ENCODE measurements around the gene SRP68.

Gene SRP68

GRCh38 chr17:76018801-76019200 lies 53.5 kb downstream of the SRP68 start:
- Histone ChIP-seq H3K27ac (ENCODE audit: low read depth in 2 of 2, low read length in 2 of 2) (no peak overlapping the region), H3K36me3 (ENCODE audit: control insufficient read depth in 2 of 2, insufficient read depth in 2 of 2, low read length in 2 of 2) (peaks cover 2 to 10% of the 10 kb centered on the region in 2 donors), H3K9ac (ENCODE audit: low read depth in 1 of 2, low read length in 2 of 2) (no peak overlapping the region), H3K27me3 (ENCODE audit: control insufficient read depth in 2 of 2, insufficient read depth in 2 of 2, low read length in 2 of 2) (no peaks in the 10 kb centered on the region), H3K4me1 (ENCODE audit: control insufficient read depth in 2 of 2, insufficient read depth in 2 of 2, low read length in 2 of 2) (no peaks in the 10 kb centered on the region), H3K4me3 (ENCODE audit: low read length in 2 of 2) (no peak overlapping the region), H3K9me3 (ENCODE audit: control insufficient read depth in 2 of 2, low read length in 2 of 2) (no peaks in the 10 kb centered on the region)

- Histone ChIP-seq H3K9me3 (ENCODE audit: control insufficient read depth in 2 of 2, low read length in 2 of 2) (no peaks in the 10 kb centered on the region), H3K36me3 (ENCODE audit: control insufficient read depth in 2 of 2, insufficient read depth in 2 of 2, low read length in 2 of 2) (peaks cover 7 to 10% of the 10 kb centered on the region in 2 donors), H3K4me1 (ENCODE audit: control insufficient read depth in 2 of 2, insufficient read depth in 2 of 2, low read length in 2 of 2) (no peaks in the 10 kb centered on the region), H3K9ac (ENCODE audit: low read depth in 1 of 2, low read length in 2 of 2) (no peak overlapping the region), H3K4me3 (ENCODE audit: low read length in 2 of 2) (no peak overlapping the region), H3K27me3 (ENCODE audit: control insufficient read depth in 2 of 2, insufficient read depth in 2 of 2, low read length in 2 of 2) (no peaks in the 10 kb centered on the region), H3K27ac (ENCODE audit: low read depth in 2 of 2, low read length in 2 of 2) (no peak overlapping the region)
Observed at GRCh38 chr17:76018340-76018680, 54.0 kb downstream of the SRP68 start.

- Histone ChIP-seq H3K36me3 (ENCODE audit: control insufficient read depth in 2 of 2, insufficient read depth in 2 of 2, low read length in 2 of 2) (peaks cover 7 to 10% of the 10 kb centered on the region in 2 donors), H3K4me3 (ENCODE audit: low read length in 2 of 2) (no peak overlapping the region), H3K27ac (ENCODE audit: low read depth in 2 of 2, low read length in 2 of 2) (no peak overlapping the region), H3K4me1 (ENCODE audit: control insufficient read depth in 2 of 2, insufficient read depth in 2 of 2, low read length in 2 of 2) (no peaks in the 10 kb centered on the region), H3K9ac (ENCODE audit: low read depth in 1 of 2, low read length in 2 of 2) (no peak overlapping the region), H3K27me3 (ENCODE audit: control insufficient read depth in 2 of 2, insufficient read depth in 2 of 2, low read length in 2 of 2) (no peaks in the 10 kb centered on the region), H3K9me3 (ENCODE audit: control insufficient read depth in 2 of 2, low read length in 2 of 2) (no peaks in the 10 kb centered on the region)
Observed at GRCh38 chr17:76017481-76018339, 54.6 kb downstream of the SRP68 start.

GRCh38 chr17:76014925-76015261 lies 57.4 kb downstream of the SRP68 start:
- Histone ChIP-seq H3K36me3 (ENCODE audit: control insufficient read depth in 2 of 2, insufficient read depth in 2 of 2, low read length in 2 of 2) (peaks cover 13 to 17% of the 10 kb centered on the region in 2 donors), H3K4me1 (ENCODE audit: control insufficient read depth in 2 of 2, insufficient read depth in 2 of 2, low read length in 2 of 2) (no peaks in the 10 kb centered on the region), H3K27me3 (ENCODE audit: control insufficient read depth in 2 of 2, insufficient read depth in 2 of 2, low read length in 2 of 2) (no peaks in the 10 kb centered on the region), H3K9ac (ENCODE audit: low read depth in 1 of 2, low read length in 2 of 2) (no peak overlapping the region), H3K4me3 (ENCODE audit: low read length in 2 of 2) (no peak overlapping the region), H3K9me3 (ENCODE audit: control insufficient read depth in 2 of 2, low read length in 2 of 2) (no peaks in the 10 kb centered on the region), H3K27ac (ENCODE audit: low read depth in 2 of 2, low read length in 2 of 2) (no peak overlapping the region)

- H3K27me3 ChIP-seq (ENCODE audit: control insufficient read depth in 2 of 2, insufficient read depth in 2 of 2, low read length in 2 of 2), result no peaks in the 10 kb centered on the region
- no peaks in the 10 kb centered on the region for H3K9me3 ChIP-seq (ENCODE audit: control insufficient read depth in 2 of 2, low read length in 2 of 2)
- H3K4me3 ChIP-seq (ENCODE audit: low read length in 2 of 2), result no peak overlapping the region
- no peak overlapping the region for H3K9ac ChIP-seq (ENCODE audit: low read depth in 1 of 2, low read length in 2 of 2)
- peaks cover 13 to 23% of the 10 kb centered on the region in 2 donors for H3K36me3 ChIP-seq (ENCODE audit: control insufficient read depth in 2 of 2, insufficient read depth in 2 of 2, low read length in 2 of 2)
- H3K4me1 ChIP-seq (ENCODE audit: control insufficient read depth in 2 of 2, insufficient read depth in 2 of 2, low read length in 2 of 2), result no peaks in the 10 kb centered on the region
- no peak overlapping the region for H3K27ac ChIP-seq (ENCODE audit: low read depth in 2 of 2, low read length in 2 of 2)
Observed at GRCh38 chr17:76014100-76014924, 58.0 kb downstream of the SRP68 start.

GRCh38 chr17:76013377-76013932 lies 58.9 kb downstream of the SRP68 start:
- Histone ChIP-seq H3K4me3 (ENCODE audit: low read length in 2 of 2) (no peak overlapping the region), H3K4me1 (ENCODE audit: control insufficient read depth in 2 of 2, insufficient read depth in 2 of 2, low read length in 2 of 2) (no peaks in the 10 kb centered on the region), H3K9ac (ENCODE audit: low read depth in 1 of 2, low read length in 2 of 2) (no peak overlapping the region), H3K27ac (ENCODE audit: low read depth in 2 of 2, low read length in 2 of 2) (no peak overlapping the region), H3K36me3 (ENCODE audit: control insufficient read depth in 2 of 2, insufficient read depth in 2 of 2, low read length in 2 of 2) (peaks cover 10 to 25% of the 10 kb centered on the region in 2 donors), H3K27me3 (ENCODE audit: control insufficient read depth in 2 of 2, insufficient read depth in 2 of 2, low read length in 2 of 2) (no peaks in the 10 kb centered on the region), H3K9me3 (ENCODE audit: control insufficient read depth in 2 of 2, low read length in 2 of 2) (no peaks in the 10 kb centered on the region)

- H3K27me3 ChIP-seq (ENCODE audit: control insufficient read depth in 2 of 2, insufficient read depth in 2 of 2, low read length in 2 of 2), result no peaks in the 10 kb centered on the region
- H3K36me3 ChIP-seq (ENCODE audit: control insufficient read depth in 2 of 2, insufficient read depth in 2 of 2, low read length in 2 of 2), result peaks cover 12 to 25% of the 10 kb centered on the region in 2 donors
- no peaks in the 10 kb centered on the region for H3K9me3 ChIP-seq (ENCODE audit: control insufficient read depth in 2 of 2, low read length in 2 of 2)
- no peak overlapping the region for H3K4me3 ChIP-seq (ENCODE audit: low read length in 2 of 2)
- no peaks in the 10 kb centered on the region for H3K4me1 ChIP-seq (ENCODE audit: control insufficient read depth in 2 of 2, insufficient read depth in 2 of 2, low read length in 2 of 2)
- no peak overlapping the region for H3K9ac ChIP-seq (ENCODE audit: low read depth in 1 of 2, low read length in 2 of 2)
- H3K27ac ChIP-seq (ENCODE audit: low read depth in 2 of 2, low read length in 2 of 2), result no peak overlapping the region
Observed at GRCh38 chr17:76011951-76012350, 60.4 kb downstream of the SRP68 start.

- H3K4me1 ChIP-seq (ENCODE audit: control insufficient read depth in 2 of 2, insufficient read depth in 2 of 2, low read length in 2 of 2), result peaks cover 4 to 6% of the 10 kb centered on the region in 2 donors
- no peak overlapping the region for H3K27ac ChIP-seq (ENCODE audit: low read depth in 2 of 2, low read length in 2 of 2)
- no peak overlapping the region for H3K4me3 ChIP-seq (ENCODE audit: low read length in 2 of 2)
- H3K36me3 ChIP-seq (ENCODE audit: control insufficient read depth in 2 of 2, insufficient read depth in 2 of 2, low read length in 2 of 2), result peaks cover 17 to 25% of the 10 kb centered on the region in 2 donors
- H3K27me3 ChIP-seq (ENCODE audit: control insufficient read depth in 2 of 2, insufficient read depth in 2 of 2, low read length in 2 of 2), result no peaks in the 10 kb centered on the region
- H3K9ac ChIP-seq (ENCODE audit: low read depth in 1 of 2, low read length in 2 of 2), result no peak overlapping the region
- no peaks in the 10 kb centered on the region for H3K9me3 ChIP-seq (ENCODE audit: control insufficient read depth in 2 of 2, low read length in 2 of 2)
Observed at GRCh38 chr17:76009969-76010661, 62.2 kb downstream of the SRP68 start.

GRCh38 chr17:76009447-76009846 lies 62.9 kb downstream of the SRP68 start:
- H3K27me3 ChIP-seq (ENCODE audit: control insufficient read depth in 2 of 2, insufficient read depth in 2 of 2, low read length in 2 of 2), result no peaks in the 10 kb centered on the region
- H3K27ac ChIP-seq (ENCODE audit: low read depth in 2 of 2, low read length in 2 of 2), result no peak overlapping the region
- no peaks in the 10 kb centered on the region for H3K9me3 ChIP-seq (ENCODE audit: control insufficient read depth in 2 of 2, low read length in 2 of 2)
- peaks cover 23 to 25% of the 10 kb centered on the region in 2 donors for H3K36me3 ChIP-seq (ENCODE audit: control insufficient read depth in 2 of 2, insufficient read depth in 2 of 2, low read length in 2 of 2)
- no peak overlapping the region for H3K9ac ChIP-seq (ENCODE audit: low read depth in 1 of 2, low read length in 2 of 2)
- peaks cover 7 to 8% of the 10 kb centered on the region in 2 donors for H3K4me1 ChIP-seq (ENCODE audit: control insufficient read depth in 2 of 2, insufficient read depth in 2 of 2, low read length in 2 of 2)
- H3K4me3 ChIP-seq (ENCODE audit: low read length in 2 of 2), result no peak overlapping the region

Measured in mucosa of rectum (tissue), 2 donors.